D721Med (cell line): ENCODE measurements around the gene SPDYA.

Source experiments
- DNase-seq: peaks from one replicate; pipeline ENCODE4 v3.0.0; 2011; ENCODE audit warnings: low spot score; ENCODE audit not compliant: insufficient read length
- FAIRE-seq: peaks from 2 replicates; lab custom pipeline; 2011; peaks lifted over from hg19 to GRCh38; lab: Jason Lieb, UNC
- TF ChIP-seq, protein P1 (sequence below): IDR thresholded peaks from 2 replicates; pipeline ENCODE4 v1.5.1; 2012; ENCODE audit warnings: mild to moderate bottlenecking, control low read depth; ENCODE audit not compliant: insufficient read depth; ENCODE audit errors: missing control alignments

SPDYA gene

DNA sequence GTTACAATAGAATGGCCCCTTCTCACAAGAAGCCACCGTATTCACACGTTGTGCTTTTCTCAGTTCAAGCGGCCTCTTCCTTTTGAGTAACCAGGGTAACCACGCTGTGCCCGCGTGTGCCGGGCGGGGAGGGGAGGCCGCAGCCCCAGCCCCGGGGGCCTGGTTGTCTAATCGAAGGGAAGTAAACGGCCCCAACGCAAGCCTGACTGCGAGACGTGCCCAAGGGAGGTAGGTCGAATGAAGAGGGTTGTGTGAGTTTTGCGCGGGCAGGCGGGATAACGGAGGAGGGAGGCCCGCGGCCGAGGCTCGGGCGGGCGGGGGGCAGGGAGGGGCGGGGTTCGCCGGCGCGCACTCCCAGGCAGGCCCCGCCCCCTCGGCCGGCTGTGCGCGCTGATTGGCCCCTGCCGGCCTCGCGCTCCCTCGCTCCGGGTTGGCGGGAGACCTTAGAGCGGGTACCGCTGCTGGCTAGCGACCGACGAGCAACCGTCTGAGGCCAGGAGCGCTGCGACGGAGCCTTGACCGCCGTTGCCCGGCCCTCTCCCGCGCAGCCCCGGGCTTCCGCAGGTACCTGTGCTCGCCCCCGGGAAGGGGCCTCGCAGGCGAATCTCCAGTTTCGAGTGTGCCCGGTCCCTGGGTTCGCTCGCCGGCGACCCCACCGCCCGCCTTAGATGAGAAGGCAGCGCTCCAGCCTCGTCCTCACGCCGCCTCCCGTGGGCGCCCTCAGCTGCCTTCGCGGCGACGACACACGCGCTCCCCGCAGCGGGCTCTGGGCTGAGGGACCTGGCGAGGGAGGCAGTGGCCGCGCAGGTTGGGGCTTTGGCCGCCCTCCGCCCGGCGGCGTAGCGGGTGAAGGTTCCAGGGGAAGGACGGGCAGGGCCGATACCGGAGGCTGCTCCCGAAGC, at the start of gene SPDYA:
Gene SPDYA (plus strand): TSS at position 451 of the 902 bp plus-strand sequence. CDS start 5,181 bp downstream, outside the sequence.
- DNase-seq (no peak), FAIRE-seq (no peak)

DNA sequence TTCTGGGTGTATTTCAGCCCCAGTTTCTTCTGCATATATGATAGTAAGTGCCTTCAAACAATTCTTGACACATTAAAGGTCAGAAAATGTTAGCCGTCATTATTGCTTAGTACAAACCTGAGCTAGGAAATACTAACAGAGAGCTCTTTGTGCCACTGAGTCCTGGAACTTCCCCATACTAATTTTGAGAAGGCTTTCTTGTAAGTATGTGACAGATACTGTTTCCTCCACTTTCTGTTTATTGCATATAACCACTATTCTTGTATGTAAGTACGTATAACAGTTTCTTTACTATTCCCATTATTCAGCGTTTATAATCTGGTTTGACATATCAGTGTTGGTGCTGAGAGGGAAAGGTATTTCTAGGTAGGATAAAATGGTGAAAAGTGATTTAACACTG, 49.2 kb upstream of the SPDYA start:
- DNase-seq (no peak), FAIRE-seq (no peak)
- TF ChIP-seq, protein P1, sequence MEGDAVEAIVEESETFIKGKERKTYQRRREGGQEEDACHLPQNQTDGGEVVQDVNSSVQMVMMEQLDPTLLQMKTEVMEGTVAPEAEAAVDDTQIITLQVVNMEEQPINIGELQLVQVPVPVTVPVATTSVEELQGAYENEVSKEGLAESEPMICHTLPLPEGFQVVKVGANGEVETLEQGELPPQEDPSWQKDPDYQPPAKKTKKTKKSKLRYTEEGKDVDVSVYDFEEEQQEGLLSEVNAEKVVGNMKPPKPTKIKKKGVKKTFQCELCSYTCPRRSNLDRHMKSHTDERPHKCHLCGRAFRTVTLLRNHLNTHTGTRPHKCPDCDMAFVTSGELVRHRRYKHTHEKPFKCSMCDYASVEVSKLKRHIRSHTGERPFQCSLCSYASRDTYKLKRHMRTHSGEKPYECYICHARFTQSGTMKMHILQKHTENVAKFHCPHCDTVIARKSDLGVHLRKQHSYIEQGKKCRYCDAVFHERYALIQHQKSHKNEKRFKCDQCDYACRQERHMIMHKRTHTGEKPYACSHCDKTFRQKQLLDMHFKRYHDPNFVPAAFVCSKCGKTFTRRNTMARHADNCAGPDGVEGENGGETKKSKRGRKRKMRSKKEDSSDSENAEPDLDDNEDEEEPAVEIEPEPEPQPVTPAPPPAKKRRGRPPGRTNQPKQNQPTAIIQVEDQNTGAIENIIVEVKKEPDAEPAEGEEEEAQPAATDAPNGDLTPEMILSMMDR = no peak

More for the DNA sequence above, at the start of gene SPDYA:
- TF ChIP-seq, protein P1 = no peak

DNA sequence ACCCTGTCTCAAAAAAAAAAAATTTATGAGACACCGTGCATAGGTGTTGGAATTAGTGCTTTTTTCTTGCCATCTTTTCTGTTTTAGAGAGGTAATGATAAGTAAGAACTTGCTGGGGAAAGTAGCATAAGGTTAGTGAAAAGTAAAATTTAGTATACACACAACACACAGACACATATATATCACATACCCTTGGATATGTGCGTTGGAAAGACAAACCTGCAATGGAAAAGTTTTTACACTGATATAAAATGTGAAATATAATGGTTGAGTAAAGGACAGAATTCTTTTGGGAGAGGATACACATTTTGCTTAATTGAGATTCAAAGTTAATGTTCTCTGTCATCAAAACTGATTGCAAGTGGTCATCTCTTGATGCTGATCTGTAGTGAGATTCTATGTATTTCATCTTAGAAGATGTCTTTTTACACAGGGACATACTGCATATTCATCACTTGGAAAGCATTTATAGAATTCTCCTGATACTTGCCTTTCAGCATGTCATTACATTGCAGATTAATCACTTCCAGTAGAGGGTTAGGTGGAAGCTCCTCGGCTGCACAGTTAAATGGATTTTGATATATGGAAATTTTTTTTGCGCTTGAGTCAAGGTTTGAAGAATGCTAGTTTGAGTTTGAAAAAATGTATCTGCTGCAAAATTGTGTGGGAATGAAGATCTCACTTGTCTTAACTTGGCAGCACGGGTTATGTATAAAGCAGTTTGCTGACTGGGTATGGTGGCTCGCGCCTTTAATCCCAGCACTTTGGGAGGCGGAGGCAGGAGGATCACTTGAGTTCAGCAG, 45.5 kb upstream of the SPDYA start:
- DNase-seq (no peak), FAIRE-seq (no peak)
- TF ChIP-seq, protein P1 = no peak

DNA sequence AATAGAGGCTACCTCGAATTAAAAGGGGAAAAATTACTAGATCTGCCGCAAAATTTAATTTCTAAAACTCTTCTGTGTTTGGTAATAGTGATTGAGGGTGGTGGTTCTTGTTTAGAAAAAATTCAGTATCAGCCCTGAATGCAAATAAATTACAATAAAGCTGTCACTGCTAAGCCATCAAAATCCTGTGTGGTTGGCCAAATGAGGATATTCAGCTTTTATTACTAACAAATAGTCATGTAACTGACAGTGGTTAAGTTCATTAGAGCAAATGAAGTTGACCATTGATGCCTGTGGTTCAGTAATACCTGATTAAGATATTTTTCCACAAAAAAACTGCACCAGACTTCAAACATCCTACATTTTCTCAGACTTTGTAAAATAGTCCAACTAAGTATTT, 44.6 kb upstream of the SPDYA start:
- TF ChIP-seq, protein P1 = no peak
- FAIRE-seq (no peak), DNase-seq (no peak)

DNA sequence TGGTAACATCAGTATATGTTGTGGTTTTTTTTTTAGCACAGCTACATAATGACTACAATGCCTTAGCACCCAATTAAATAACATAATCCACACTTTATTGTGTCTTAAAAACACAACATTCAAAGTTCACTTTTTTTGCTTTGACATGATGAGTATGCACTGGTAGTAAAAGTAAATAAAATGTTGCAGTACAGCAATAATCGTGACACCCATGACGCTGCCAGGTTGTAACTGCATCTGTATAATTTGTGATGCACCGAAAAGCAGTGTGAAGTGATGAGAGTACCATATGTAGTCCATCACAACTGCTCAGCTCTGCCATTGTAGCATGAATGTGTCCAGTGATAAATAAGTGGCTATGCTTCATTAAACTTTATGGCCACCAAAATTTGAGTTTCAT, 43.3 kb upstream of the SPDYA start:
- DNase-seq (no peak), FAIRE-seq (no peak)
- TF ChIP-seq, protein P1 = no peak

DNA sequence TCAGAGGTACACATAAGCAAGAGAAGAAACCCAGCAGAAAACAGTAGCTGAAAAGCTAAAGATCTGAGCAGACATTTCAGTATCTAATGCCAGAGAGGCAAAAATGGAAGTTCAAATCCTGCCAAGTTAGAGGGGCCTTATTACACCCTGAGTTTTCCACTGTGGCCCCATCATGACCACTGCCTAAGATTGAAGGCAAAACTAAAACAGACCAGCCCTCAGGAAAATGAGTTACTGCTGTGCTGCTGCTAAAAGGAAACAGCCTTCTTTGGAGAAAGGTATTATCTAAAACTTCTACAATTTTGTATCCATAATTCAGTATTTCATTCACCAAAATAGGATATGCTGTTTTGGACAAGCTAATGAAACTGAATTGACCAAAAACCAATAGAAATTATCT, 42.2 kb upstream of the SPDYA start:
- FAIRE-seq = no peak
- no peak for DNase-seq
- TF ChIP-seq, protein P1 = no peak

DNA sequence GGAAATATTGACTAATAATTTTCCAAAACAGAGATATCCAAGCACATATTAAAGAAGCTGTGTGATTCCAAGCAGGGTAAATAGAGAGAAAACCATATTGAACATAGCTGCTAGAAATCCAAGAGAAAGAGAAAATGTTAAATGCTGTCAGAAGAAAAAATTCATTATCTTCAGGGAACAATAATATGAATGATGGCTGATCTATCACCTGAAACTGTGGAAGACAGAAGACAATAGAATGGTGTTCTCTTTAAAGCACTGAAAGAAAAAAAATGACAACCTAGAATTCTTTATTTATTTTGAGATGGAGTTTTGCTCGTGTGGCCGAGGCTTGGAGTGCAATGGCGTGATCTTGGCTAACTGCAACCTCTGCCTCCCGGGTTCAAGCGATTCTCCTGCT, 41.7 kb upstream of the SPDYA start:
- DNase-seq (no peak), FAIRE-seq (no peak)
- TF ChIP-seq, protein P1 = no peak
